GM10847 (cell line): ENCODE results near the gene NPC1L1.
A peak's percentile ranks its signal among the peaks of the same experiment; 100 is the strongest.

Experiments
- POLR2A ChIP-seq: IDR thresholded peaks from 2 replicates; pipeline ENCODE4 v1.6.1; 2011; ENCODE audit not compliant: insufficient read length; ENCODE audit errors: extremely low read depth

NPC1L1 gene

DNA sequence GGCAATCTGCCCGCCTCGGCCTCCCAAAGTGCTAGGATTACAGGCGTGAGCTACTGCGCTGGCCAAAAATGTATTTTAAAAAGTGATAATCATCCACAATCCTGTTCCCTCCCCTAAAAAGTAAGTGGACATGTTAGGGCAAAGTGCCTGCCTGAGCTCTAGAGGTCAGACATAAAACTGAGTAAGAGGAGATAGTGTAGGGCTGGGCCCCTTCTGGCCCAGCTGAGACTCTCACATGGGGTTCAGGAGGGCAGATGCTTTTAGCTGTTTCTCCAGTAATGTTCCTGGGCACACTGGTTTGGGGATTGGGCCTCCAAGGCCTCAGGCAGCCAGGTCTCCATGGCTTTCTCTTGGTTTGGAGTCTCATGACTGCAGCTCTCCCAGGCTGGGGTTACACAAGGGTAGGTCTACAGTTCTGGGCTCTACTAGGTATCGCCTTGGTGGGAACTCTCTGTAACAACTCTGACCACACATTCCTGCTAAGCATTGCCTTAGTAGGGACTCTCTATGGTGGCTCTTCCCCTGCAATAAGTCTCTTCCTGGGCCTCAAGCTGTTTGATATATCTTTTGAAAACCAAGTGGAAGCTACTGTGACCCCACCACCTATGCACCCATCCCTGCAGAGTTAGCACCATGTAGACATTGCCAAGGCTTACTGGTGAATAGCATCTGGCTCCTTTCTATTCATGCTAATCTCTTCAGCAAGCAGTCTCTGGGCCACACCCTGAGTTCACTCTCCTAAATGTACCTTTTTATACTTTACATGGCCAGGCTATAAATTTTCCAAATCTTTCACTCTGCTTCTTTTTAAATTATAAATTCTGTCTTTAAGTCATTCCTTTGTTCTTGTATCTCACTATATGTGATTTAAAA lies 43.7 kb downstream of the NPC1L1 start:
- no peak for TF ChIP-seq POLR2A

GRCh38 chr7:44496385-44496784 lies 44.7 kb downstream of the NPC1L1 start:
- no peak for TF ChIP-seq POLR2A

- TF ChIP-seq POLR2A = no peak
Observed at GRCh38 chr7:44494960-44495359, 46.2 kb downstream of the NPC1L1 start.

- TF ChIP-seq POLR2A = no peak
Observed at GRCh38 chr7:44491229-44491628, 49.9 kb downstream of the NPC1L1 start.

- TF ChIP-seq POLR2A = peak; percentile 71
Observed at GRCh38 chr7:44490351-44491200, 50.6 kb downstream of the NPC1L1 start, which contains the start of gene NUDCD3. Gene NUDCD3 (minus strand): TSS chr7:44490658. CDS start chr7:44490600, 58 bp downstream.

GRCh38 chr7:44489955-44490350 lies 51.2 kb downstream of the NPC1L1 start:
- no peak for TF ChIP-seq POLR2A

GRCh38 chr7:44488955-44489354 lies 52.2 kb downstream of the NPC1L1 start:
- no peak for TF ChIP-seq POLR2A

DNA sequence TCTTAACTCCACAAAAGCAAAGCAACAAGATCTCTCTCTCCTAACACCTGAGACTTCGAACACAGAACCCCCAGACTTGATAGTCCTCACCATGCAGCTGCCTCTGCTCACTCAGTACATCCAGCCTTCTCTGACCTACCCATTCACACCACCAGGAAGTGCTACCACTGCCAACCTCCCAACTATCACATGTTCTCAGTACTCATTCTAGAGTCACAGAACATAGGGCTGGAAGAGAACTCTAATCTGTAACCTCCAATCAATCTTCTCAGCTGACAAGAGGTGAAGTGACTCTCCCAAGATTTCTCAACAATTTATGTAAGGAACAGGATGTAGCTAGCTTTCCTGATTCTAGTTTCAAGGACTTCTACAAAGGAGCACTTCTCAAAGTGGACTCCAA lies 54.4 kb downstream of the NPC1L1 start:
- TF ChIP-seq POLR2A = no peak

- no peak for TF ChIP-seq POLR2A
Observed at GRCh38 chr7:44486001-44486400, 55.1 kb downstream of the NPC1L1 start.

- no peak for TF ChIP-seq POLR2A
Observed at GRCh38 chr7:44484482-44485313, 56.4 kb downstream of the NPC1L1 start.

- TF ChIP-seq POLR2A = no peak
Observed at GRCh38 chr7:44482502-44483485, 58.3 kb downstream of the NPC1L1 start.

GRCh38 chr7:44477938-44478337 lies 63.2 kb downstream of the NPC1L1 start:
- no peak for TF ChIP-seq POLR2A

GRCh38 chr7:44477063-44477830 lies 63.9 kb downstream of the NPC1L1 start:
- TF ChIP-seq POLR2A = no peak

DNA sequence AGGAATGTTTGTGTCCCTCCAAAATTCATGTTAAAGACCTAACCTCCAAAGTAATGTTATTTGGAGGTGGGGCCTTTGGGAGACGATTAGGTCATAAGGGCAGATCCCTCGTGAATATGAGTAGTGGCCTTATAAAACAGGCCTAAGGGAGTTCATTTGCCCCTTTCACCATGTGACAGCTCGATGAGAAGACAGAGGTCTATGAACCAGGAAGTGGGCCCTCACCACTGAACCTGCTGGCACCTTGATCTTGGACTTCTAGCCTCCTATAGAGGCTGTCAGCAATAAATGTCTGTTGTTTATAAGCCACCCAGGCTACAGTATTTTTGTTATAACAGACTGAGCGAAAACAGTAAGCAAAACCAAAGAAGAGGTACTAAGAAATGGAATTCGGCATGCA lies 64.8 kb downstream of the NPC1L1 start:
- TF ChIP-seq POLR2A = no peak

DNA sequence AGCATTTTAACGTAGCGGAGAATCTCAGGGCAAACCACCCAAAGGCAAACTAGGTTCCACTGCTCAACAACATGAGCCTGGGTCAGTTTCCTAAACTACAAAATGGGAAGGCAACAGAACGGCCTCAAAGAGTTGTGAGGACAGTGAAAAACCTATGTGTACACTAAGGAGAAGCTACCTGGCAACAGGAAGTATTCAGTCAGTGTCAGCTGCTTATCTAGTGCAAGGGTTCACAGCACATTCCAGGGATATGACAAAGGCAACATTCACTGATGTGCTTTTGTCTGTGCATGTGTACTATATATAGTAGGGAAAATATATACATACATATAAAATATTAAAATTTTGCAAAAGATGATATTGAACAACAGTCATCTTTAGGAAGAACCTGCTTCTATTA lies 67.8 kb downstream of the NPC1L1 start:
- TF ChIP-seq POLR2A = no peak
